ENCODE data around the gene B3GNT9.

GRCh38 chr16:67148656-67149275 lies 2.0 kb downstream of the B3GNT9 start:
- no peak for TF ChIP-seq CTCF (IDR thresholded peaks at IDR 0.05)
- no peak for TF ChIP-seq POLR2A (IDR thresholded peaks at IDR 0.05)
- no peak for TF ChIP-seq POLR2AphosphoS5 (IDR thresholded peaks at IDR 0.05; ENCODE audit: insufficient read depth in 1 of 2, low read depth in 1 of 2)
